ENCODE data around the gene PDZK1IP1.

The PDZK1IP1 gene

GRCh38 chr1:47219001-47219400 lies 29.2 kb upstream of the PDZK1IP1 start:
- Mint-ChIP-seq H3K27me3 (ENCODE audit: low read depth, poor library complexity) (peaks cover 29% of the 10 kb centered on the region), H3K4me1 (no peaks in the 10 kb centered on the region), H3K27ac (no peak overlapping the region), H3K4me3 (no peak overlapping the region), H3K9me3 (no peaks in the 10 kb centered on the region), H3K36me3 (ENCODE audit: low read depth) (no peaks in the 10 kb centered on the region)
- DNase-seq = no peak
- TF ChIP-seq CTCF (IDR thresholded peaks at IDR 0.05) = no peak

- no peak for DNase-seq
- peaks cover 32% of the 10 kb centered on the region for H3K27me3 Mint-ChIP-seq (ENCODE audit: low read depth, poor library complexity)
- no peak overlapping the region for H3K4me3 Mint-ChIP-seq
- TF ChIP-seq CTCF (IDR thresholded peaks at IDR 0.05) = no peak
- no peak overlapping the region for H3K27ac Mint-ChIP-seq
- no peaks in the 10 kb centered on the region for H3K36me3 Mint-ChIP-seq (ENCODE audit: low read depth)
- no peaks in the 10 kb centered on the region for H3K9me3 Mint-ChIP-seq
- no peaks in the 10 kb centered on the region for H3K4me1 Mint-ChIP-seq
These were observed 26.6 kb upstream of the PDZK1IP1 start for GRCh38 chr1:47216278-47217059.

- Mint-ChIP-seq H3K36me3 (ENCODE audit: low read depth) (no peaks in the 10 kb centered on the region), H3K4me3 (no peak overlapping the region), H3K4me1 (no peaks in the 10 kb centered on the region), H3K27ac (no peak overlapping the region), H3K27me3 (ENCODE audit: low read depth, poor library complexity) (peaks cover 39% of the 10 kb centered on the region), H3K9me3 (no peaks in the 10 kb centered on the region)
- TF ChIP-seq CTCF (IDR thresholded peaks at IDR 0.05) = no peak
- no peak for DNase-seq
These were observed 25.9 kb upstream of the PDZK1IP1 start for GRCh38 chr1:47215713-47216112.

GRCh38 chr1:47214549-47214948 lies 24.7 kb upstream of the PDZK1IP1 start:
- no peak for DNase-seq
- Mint-ChIP-seq H3K27me3 (ENCODE audit: low read depth, poor library complexity) (peaks cover 50% of the 10 kb centered on the region), H3K27ac (no peak overlapping the region), H3K36me3 (ENCODE audit: low read depth) (no peaks in the 10 kb centered on the region), H3K9me3 (no peaks in the 10 kb centered on the region), H3K4me1 (no peaks in the 10 kb centered on the region), H3K4me3 (no peak overlapping the region)
- no peak for TF ChIP-seq CTCF (IDR thresholded peaks at IDR 0.05)

GRCh38 chr1:47213230-47213963 lies 23.6 kb upstream of the PDZK1IP1 start:
- no peak for DNase-seq
- Mint-ChIP-seq H3K27ac (no peak overlapping the region), H3K36me3 (ENCODE audit: low read depth) (no peaks in the 10 kb centered on the region), H3K9me3 (no peaks in the 10 kb centered on the region), H3K4me1 (peaks cover 4% of the 10 kb centered on the region), H3K27me3 (ENCODE audit: low read depth, poor library complexity) (peaks cover 50% of the 10 kb centered on the region), H3K4me3 (no peak overlapping the region)
- no peak for TF ChIP-seq CTCF (IDR thresholded peaks at IDR 0.05)

Measured in nephron progenitor cell (in vitro differentiated cells).